ENCODE results near the gene LEFTY1. TPM values are rescaled to one million over a fixed set of nuclear protein-coding genes. Genes with fewer than 3 reads are reported as not detected.
A peak's percentile ranks its signal among the peaks of the same experiment; 100 is the strongest.

Gene LEFTY1
- total and polyA plus RNA-seq, 2 donors (not counting 3 experiments of a cell fraction or from before 2014, with no cell fraction given) = not detected

GRCh38 chr1:225899044-225899925 is 10.3 kb upstream of the LEFTY1 start:
- peaks cover 7% of the 10 kb centered on the region for H3K4me1 ChIP-seq (ENCODE audit: control insufficient read depth, extremely low read depth, insufficient read depth, low read length)
- H3K27me3 ChIP-seq (ENCODE audit: control insufficient read depth in 2 of 2, insufficient read depth in 2 of 2, low read length in 2 of 2) = no peaks in the 10 kb centered on the region
- H3K79me2 ChIP-seq (ENCODE audit: control insufficient read depth, insufficient read depth, low read length) = no peaks in the 10 kb centered on the region
- no peak overlapping the region for H3K4me3 ChIP-seq (replicated peaks in 1 of 3; ENCODE audit: insufficient read depth in 1 of 3, low read depth in 1 of 3, low read length in 3 of 3)
- dilution Hi-C loops (cut with MboI; ENCODE audit: extremely low pct_ligation_motif_present, low sequenced_read_pairs) = no loop called here
- H4K20me1 ChIP-seq (replicated peaks; ENCODE audit: control insufficient read depth, extremely low read depth, insufficient read depth, low read length) = no peaks in the 10 kb centered on the region
- H3K9me3 ChIP-seq (replicated peaks; ENCODE audit: control insufficient read depth, insufficient read depth, low read length) = no peaks in the 10 kb centered on the region
- intact Hi-C loops (cut with micrococcal nuclease) = no loop called here
- CTCF ChIA-PET = interaction anchor here (0.6 to 4.1 kb wide), 3 partner anchors 12 to 17 kb away, joined by 3 to 12 read pairs (median 7); partner anchors contain the start of gene TMEM63A
- H2AFZ ChIP-seq (ENCODE audit: low read depth, low read length) = no peak overlapping the region
- no peaks in the 10 kb centered on the region for H3K9me1 ChIP-seq (replicated peaks; ENCODE audit: control insufficient read depth, extremely low read depth, insufficient read depth, low read length)
- no peak overlapping the region for H3K9ac ChIP-seq (replicated peaks; ENCODE audit: extremely low read depth, insufficient read depth, low read length)
- FAIRE-seq = peak; percentile 24
- POLR2A ChIA-PET = no interaction called here
- H3K36me3 ChIP-seq (ENCODE audit: control insufficient read depth in 2 of 2, extremely low read depth in 1 of 2, insufficient read depth in 2 of 2, low read length in 2 of 2) = no peaks in the 10 kb centered on the region
- DNase-seq (ENCODE audit: low read depth, low spot score) = no peak
- TF ChIP-seq POLR2A (IDR thresholded peaks at IDR 0.05; ENCODE audit: low read depth, low read length) (no peak), FOS (IDR thresholded peaks at IDR 0.05; ENCODE audit: borderline replicate concordance, insufficient read depth, low read length) (no peak), MAX (IDR thresholded peaks at IDR 0.05; ENCODE audit: insufficient read depth, insufficient read length) (no peak), EZH2 (IDR thresholded peaks at IDR 0.05; ENCODE audit: borderline replicate concordance, low read depth, low read length, severe bottlenecking) (no peak), MYC (IDR thresholded peaks at IDR 0.05; ENCODE audit: low read depth, low read length) (no peak), POLR2AphosphoS5 (IDR thresholded peaks at IDR 0.05; ENCODE audit: insufficient read depth, low read depth, low read length) (no peak), GATA2 (IDR thresholded peaks at IDR 0.05; ENCODE audit: insufficient read depth, insufficient read length, low read depth, low read length) (no peak), JUN (IDR thresholded peaks at IDR 0.05; ENCODE audit: borderline replicate concordance, insufficient read depth, insufficient read length, low read depth) (no peak)
- TF ChIP-seq, protein P1, sequence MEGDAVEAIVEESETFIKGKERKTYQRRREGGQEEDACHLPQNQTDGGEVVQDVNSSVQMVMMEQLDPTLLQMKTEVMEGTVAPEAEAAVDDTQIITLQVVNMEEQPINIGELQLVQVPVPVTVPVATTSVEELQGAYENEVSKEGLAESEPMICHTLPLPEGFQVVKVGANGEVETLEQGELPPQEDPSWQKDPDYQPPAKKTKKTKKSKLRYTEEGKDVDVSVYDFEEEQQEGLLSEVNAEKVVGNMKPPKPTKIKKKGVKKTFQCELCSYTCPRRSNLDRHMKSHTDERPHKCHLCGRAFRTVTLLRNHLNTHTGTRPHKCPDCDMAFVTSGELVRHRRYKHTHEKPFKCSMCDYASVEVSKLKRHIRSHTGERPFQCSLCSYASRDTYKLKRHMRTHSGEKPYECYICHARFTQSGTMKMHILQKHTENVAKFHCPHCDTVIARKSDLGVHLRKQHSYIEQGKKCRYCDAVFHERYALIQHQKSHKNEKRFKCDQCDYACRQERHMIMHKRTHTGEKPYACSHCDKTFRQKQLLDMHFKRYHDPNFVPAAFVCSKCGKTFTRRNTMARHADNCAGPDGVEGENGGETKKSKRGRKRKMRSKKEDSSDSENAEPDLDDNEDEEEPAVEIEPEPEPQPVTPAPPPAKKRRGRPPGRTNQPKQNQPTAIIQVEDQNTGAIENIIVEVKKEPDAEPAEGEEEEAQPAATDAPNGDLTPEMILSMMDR (IDR thresholded peaks at IDR 0.05; ENCODE audit: extremely low read depth in 1 of 2, insufficient read depth in 1 of 2, low read depth in 1 of 2, low read length in 2 of 2) = no peak
- no peak overlapping the region for H3K4me2 ChIP-seq (ENCODE audit: insufficient read depth, low read length)
- H3K27ac ChIP-seq (ENCODE audit: insufficient read depth, low read depth, low read length) = no peak overlapping the region
- BruUV-seq (replicated peaks) = no TSS peak
